ENCODE measurements around the gene MYL12A. TPM values are rescaled to one million over a fixed set of nuclear protein-coding genes. Genes with fewer than 3 reads are reported as not detected.

Gene MYL12A
- total RNA-seq, 1 donor from 2014 or later = 49.9 TPM

DNA sequence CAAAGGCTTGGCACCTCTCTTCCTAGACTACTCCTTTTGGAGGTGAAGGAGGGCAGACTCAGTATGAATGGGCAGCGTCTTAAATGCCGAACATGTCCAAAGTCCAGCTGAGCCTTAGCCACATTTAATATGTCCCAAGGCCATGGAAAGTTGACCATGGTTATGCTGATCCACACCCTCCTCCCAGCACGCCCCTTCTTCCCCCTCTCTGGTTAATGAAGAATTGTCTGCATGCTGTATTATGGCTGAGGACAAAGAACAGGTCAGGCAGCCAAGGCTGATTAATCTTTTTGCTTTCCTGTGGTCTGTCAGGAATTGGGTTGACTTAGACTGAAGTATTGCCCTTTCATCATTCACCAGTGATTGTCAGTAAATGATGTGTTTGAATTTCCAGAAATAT, 22.0 kb upstream of the MYL12A start:
- DNase-seq = no peak

DNA sequence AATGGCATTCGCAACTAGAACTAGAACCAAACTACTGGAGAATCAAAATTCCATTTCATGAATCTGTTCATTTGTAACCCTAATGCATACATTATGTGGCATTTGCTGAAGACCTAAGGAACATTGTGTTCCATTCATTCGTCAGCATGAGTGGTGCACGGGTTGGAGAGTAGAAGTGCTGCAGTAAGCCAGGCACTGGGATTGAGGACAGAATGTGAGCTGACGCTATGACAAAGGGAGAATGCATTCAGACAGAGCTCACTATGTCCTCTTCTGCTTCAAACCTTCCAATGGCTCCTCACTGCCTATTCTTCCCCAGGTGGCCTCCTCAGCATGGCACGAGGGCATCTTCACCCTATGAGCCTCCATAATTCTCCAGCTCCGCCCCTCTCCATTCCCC, 21.6 kb upstream of the MYL12A start:
- DNase-seq = no peak

DNA sequence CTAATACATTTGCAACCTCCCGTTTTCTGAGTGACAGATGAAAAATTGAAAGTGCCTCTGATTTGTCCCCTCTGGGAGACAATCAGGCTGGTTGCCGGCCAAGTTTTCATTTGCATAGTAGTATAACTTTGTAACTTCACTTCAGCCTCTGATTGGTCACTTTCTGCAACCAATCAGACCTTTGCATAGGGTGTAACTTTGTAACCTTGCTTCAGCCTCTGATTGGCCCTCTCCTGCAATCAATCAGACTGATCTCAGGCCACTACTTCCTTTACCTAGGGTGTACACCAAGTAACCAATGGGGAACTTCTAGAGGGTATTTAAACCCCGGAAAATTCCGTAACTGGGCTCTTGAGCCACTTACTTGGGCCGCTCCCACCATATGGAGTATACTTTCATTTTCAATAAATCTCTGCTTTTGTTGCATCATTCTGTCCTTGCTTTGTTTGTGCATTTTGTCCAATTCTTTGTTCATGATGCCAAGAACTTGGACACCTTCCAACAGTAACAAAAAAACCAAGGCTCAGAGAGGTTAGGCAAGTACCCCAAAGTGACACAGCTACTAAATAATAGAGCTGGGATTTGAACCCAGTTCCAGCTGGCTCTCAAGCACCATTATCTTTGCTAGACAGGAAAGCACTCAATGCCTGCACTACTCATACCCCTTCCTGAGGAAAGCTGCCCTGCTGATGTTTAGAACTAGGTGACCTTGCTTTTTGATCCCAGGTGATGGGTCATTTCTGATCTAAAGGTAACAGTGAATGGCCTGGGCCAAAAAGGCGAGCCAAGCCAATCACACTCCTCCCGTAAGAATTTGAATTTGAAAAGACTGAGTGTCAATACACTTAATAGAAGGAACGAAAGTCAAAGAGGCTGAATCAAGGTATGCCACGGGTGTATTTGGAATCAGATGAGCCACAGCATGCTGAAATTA, 16.9 kb upstream of the MYL12A start:
- no peak for DNase-seq

DNA sequence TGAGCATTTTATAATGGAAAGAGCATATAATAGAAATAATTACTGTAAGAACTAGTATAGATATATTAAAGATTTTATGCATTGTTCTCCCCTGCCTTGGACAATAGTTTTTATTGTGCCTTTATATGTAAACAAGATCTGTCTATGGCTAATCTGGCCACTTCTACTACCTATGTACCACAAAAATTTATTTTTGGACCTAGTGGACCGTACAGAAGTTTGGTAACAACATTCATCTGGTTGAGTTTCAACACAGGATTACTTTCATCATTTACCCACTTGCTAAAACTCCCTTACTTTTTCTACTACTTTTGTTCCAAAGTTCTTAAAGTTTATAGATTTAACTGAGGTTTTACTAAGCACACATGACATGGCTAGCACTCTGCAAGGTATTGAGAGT, 14.6 kb upstream of the MYL12A start:
- no peak for DNase-seq

DNA sequence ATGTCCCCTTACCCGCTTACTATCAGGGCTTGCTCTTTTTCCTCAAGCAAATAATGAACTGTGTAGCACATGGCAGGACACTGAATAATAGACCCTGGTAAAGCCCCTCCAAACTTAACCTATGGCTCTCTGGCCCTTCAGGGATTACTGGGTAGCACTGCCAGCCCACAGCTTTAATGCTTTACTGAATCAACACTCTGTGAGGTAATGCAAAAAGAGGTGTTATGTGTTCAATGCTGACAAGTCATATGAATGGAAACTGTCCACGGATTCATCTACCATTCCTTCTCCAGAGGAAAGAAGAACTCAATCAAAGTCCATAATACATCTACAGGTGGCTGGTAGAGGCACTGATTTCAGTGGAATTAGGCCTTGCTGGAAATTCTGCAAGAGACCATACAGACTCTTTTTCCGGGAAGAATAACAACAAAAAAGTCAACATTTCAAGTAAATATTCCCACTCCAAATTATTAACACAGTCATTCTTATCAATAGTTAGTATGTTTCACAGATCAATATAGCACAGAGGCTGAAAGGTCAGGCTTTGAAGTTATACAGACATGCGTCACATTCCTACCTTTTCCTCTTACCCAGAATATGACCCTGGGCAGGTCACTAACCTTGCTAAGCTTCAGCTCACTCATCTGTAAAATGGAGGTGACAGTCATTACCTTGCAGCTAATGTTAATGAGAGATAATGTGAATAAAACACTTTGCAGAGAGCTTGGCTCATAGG, 14.0 kb upstream of the MYL12A start:
- no peak for DNase-seq

DNA sequence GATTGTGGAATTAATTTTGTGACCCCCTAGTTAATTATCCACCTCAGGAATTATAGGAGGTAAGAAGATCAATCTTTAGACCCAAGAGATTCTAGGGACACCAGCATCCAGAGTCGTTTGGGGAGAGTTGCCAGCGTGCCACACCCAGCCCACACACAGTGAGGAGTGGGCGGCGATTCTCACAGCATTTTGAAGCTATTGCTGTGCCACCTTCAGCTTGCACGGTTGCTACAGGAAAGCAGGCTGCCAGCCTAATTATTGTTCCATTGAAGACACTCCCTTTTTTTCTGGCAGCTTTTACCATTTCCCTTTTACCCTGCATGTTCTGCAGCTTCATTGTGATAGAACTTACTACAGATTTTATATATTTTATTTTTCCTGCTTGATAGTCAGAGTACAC, 13.1 kb upstream of the MYL12A start:
- no peak for DNase-seq

DNA sequence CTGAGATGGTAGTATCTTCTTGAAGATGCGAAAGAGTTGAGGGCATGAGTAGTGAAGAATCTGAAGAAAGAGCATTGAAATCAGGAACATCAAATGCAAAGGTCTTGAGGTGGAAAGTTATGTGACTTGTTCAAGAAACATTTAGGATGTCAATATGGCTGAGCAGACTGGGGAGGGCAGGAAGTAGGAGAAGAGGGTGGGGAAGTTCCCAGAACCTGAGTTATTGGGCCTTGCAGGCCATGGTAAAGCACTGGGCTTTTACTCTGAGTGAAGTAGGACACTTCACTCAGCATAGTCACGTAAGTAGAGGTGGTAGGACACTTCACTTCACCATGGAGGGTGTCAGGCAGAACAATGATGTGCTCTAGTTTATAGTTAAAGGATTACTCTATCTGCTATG, 11.8 kb upstream of the MYL12A start:
- DNase-seq = no peak

DNA sequence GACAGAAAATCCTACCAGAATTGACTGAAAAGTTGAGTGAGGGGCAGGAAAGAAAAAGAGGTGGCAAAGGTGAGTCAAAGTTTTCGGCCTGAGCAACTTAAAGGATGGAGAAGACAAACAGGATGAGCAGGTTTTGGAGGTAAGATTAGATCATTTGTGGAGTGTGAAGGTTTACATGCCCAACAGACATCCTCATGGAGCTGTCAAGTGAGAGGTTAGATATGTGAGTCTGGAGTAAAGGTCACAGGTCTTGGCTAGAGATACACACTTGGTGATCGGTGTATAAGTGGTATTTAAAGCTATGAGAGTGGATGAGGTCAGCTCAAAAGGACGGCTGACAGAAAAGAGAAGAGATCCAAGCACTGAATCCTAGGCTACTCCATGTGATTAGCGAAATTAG, 11.1 kb upstream of the MYL12A start:
- no peak for DNase-seq

DNA sequence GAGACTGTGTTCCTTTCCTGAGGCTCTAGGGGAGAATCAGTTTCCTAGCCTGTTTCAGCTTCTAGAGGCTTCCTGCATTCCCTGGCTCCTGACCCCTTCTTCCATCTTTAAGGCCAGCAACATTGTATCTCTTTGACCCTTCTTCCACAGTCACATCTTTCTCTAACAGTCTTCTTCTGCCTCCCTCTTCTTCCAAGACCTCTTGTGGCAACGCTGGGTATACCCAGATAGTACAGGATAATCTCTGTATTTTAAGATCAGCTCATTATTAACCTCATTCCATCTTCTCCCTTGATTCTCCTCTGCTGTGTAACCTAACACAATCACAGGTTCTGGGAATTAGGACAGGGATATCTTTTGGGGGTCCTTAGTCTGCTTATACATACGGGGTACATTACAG, 8.9 kb upstream of the MYL12A start:
- no peak for DNase-seq

DNA sequence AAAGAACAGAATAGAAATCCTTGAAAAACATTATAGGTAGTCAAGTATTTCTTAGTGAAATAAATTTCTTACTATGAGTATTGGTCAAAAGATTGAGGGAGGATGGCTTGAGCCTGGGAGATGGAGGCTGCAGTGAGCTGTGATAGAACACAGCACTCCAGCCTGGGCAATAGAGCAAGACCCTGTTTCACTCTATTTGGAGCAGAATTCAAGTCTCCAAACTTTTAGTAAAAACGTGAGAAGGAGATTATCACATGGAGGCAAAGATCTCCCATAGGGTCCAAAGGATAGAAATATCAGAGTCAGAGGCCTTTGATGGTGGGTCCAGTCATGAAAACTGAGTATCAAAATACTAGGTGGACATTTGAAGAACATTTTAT, 2.4 kb upstream of the MYL12A start:
- DNase-seq = no peak

DNA sequence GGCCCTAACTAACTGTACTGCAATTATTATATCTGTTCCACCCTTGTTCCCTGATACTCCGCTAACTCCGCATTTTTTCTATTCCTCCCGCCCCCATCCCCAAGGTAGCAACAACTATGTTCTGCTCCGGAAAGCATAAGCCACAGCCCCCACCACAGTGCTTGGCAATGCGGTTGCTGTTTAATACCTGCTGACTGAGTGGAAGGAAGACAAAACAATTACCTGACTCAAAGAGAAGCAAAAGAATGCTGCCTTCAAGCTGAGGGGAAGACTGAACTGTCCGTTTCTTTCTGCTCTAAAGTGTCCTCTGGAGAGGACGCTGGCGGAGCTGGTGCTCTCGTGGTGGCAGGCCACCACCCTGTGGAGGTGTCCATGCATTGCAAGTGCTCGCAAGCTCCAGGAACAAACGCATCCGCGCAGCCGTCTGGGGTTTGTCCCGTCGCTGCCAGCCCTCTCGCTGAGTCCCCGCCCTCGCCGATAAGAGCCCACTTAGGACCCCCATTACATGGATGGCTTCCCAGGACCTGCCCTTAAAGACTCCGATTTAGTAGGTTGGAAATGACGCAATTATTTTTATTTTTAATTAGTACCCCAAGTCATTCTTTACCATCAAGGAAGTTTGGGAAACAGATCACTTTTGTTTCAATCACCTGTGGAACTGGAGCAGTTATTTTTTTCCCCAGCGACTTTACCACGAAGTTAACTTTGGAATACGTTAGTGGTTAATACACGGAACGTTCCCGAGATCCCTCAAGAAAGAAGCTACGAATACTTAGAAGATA, 1.6 kb upstream of the MYL12A start:
- DNase-seq = peak; percentile 75

DNA sequence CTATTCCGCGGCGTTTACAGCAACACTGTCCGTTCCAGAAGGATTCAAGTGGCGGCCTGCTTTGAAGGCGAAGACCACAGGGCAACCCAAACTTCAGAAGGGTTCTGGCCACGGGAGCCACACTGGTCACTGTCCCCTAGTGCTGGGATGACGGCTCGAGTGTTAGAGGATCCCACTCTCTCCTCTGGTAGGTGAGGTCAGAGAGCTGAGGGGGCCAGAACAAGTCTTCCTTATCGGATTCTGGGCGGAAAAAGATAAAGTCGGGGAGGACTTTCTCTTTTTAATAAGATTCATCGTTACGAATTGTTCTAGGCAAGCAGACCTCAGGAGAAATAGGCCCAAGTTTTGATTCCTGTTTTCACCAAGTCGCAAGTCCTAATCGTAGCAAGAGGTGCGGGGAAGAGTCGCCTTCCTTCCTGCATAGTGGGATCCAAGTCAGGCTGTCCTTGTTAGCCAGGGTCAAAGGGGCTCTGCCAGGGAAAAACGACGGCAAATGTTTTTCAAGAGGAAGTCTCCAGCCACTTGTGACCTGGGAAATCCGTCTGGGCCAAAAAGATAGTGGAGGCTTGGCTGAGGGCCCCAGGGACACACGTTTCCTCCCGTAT, 864 bp upstream of the MYL12A start:
- peak; percentile 32 for DNase-seq

DNA sequence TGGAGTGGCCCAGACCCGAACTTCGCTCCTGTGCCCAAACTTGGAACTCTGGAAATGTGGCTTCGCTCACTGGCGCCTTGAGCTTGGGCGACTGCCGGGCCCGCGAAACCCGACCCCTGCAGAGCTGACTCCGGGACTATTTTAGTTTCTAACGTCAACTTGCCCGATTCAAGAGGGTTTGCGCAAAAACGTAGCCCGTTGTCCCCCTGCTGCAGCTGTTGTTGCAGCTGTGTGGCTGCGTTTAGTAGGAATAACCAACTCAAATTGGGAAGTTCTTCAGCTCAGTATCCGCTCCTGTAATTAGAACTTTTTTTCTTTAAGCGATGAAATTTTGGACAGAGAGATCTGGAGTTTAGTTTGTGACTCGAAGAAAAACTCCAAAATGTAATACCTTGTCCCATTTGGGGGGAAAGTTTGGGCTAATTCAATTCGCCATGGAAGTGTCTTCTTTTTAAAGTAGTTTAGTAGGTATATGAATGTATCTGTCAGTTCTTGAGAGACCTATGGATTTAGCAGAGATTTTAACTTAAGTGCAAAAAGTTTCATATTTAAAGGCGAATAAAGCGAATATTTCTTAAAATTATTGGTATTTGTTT, 559 bp downstream of the MYL12A start:
- no peak for DNase-seq

DNA sequence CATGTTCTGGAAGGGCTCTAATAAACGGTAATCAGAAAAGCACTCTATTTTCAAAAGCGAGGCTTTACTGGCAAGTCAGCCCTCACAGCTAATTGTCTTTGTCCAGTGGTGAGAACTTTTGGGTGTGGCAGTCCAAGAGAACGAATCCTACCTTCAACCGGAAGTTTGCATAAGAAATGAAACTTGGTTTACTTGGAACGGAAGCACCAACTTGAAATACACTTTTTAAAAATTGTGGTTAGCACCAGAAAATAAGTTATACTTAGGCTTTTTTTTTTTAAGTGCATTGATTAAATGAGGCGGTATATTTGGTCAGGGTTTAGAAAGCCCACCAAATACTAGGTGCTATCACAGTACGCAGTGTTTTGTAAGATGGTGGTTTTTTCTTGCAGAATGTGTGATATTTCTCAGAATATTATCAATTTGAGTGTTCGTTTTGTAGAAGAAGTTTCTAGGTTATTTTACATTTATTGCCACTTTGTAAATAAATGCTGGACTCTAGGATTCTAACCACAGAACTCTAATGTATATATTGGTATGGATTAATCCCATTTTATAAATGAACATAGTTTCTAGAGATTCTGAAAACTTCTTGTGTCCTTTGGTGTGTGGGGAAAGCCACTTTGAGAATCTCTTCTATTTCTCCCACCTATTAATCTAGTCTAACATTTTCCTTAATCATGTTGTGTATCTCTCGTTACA, 1.2 kb downstream of the MYL12A start:
- DNase-seq = no peak

DNA sequence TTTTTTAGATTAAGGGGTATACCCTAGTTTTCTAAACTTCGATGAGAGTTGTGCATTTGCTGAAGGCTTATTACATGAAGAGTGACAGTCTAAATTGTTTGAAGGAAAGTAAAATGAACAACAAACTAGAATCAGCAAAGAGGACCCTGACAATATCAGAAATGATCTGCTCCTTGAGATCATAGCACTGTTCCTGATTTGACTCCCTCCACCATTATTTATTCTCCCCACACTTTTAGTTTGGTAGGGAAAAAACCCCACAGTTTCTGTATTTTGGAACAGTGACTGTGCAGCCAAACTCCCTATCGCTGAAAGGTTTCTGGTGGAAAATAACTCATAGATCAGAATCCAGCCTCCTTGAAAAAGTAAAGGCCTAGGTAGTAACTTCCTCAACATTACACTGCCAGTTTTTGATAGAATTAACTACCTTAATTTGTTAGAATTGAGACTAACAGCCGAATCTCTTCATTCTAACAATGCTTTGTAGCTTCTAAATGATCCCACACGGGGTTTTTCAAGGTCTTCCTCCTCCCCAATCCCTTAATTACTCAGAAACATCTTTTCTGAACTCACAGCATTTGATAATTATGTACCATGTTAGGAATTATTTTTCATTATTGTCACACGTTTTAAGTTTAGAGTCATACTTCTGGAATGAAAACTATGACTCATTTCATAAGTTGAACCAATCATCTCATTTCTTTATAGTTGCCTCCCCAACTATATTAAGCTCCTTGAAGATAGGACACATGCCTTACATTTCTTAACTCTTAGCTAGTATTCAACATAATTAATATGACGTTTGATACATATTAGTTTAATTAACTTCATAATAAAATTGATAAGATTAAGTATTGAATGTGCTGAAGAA, 2.9 kb downstream of the MYL12A start:
- no peak for DNase-seq

DNA sequence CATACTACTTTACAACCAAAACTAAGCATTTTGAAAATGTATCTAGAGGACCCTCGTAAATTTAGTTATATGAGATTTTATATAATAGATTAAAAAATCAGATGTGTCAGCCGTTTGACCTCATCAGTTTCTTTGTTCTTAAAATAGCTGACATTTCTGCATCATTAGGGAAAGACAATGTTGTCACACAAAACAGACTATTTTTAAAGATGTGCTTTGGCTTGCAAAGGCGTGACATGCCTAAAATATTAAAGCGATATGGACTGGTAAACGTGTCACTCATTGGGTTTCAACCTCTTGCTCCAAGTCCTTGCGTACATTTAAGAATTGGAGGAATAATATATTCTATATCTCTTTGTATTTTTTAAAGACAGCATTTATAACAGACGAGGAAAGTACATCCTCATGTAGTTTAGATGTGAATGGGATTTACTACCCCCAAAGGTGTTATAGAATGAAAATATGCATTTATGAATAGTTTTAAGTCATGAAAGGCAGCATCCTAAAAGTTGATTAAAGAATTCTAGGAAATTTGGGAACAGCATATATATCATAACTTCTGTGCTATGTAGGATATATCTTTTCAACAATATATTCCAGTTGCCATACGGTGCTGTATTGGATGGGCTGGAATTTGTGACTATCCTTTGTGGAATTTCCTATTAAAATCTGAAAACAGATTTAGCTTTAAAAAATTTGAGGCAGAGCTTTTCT, 3.8 kb downstream of the MYL12A start:
- DNase-seq = no peak

DNA sequence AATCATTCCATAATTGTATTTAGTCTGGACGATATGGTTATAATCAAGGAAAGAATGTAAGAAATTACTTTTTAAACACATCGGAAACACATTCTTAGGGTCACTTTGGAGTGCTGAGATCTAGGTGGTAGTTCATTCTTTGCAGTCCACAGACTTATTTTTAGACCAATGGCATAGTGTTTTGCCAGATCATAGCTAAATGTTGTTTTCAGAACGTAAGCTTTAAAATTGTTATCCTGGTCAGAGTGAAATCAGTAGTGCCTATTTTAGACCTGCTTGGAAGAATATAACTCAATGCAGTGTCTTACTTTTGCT, 4.3 kb downstream of the MYL12A start:
- DNase-seq = no peak

DNA sequence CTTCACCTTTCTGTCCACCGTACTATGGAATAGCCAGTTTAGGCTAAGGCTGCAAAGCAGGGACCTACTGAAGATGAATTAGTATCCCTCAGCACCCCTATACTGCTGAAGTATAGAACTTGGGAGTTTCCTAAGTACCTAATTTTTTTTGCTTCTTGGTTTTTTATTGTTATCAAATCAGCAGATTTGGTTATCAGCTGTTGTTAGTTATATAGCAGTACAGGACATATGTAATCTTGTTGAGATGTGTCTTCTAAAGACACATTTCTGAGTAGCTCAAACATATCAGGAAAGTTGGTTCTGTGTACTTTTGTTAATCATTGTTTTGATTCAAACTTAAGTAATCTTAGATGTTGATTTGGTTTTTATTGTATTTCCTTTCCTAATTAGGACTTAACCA, 5.2 kb downstream of the MYL12A start:
- DNase-seq = no peak

DNA sequence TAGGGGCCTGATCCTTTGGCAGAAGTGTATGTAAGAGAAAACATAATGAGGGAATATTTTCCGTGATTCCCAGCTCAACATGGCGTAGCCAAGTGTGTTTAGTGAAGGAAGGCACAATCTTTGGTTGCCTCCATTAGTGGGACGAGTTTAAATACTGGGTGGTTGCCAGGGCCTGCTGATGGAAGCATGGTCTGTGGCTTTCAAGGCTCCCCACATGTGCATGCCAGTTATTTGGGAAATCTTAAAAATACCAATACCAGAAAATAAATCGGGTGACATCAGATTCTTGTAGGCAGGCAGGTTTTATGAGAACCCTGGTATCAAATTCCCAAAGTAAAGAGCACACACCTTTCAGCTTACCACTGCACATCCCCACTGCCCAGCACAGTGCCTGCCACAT, 7.1 kb downstream of the MYL12A start:
- DNase-seq = no peak

DNA sequence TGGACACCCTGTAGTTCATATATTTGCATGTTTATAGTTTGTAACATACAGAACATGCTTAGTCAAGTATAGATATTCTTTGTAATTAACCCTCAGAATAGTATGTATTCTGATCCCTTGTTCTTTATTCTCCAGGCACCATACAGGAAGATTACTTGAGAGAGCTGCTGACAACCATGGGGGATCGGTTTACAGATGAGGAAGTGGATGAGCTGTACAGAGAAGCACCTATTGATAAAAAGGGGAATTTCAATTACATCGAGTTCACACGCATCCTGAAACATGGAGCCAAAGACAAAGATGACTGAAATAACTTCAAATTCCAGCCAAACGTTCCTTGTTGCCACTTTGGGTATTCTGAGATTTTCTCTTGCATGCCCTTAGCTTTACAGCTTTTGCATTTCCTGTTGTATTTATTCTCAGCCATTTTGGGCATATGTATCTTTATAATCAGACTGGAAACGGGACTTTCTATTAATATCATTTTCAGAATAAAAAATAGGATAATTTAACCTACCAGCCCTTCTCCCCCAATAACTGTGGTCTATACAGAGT, 8.1 kb downstream of the MYL12A start:
- no peak for DNase-seq
